Measurements from ENCODE around the gene FLAD1.
A peak's percentile ranks its signal among the peaks of the same experiment; 100 is the strongest.
"Not testable (repeated sequence)": the region's sequence is repeated elsewhere in the genome, so short reads cannot be mapped to it uniquely, and the experiment has no call there.

Gene FLAD1

GRCh38 chr1:154992721-154993571 is 9.8 kb downstream of the FLAD1 start:
- DNase-seq, result no peak

GRCh38 chr1:154993572-154994268 is 10.6 kb downstream of the FLAD1 start, which contains the start of gene LENEP:
Gene LENEP, plus strand, starts transcription at chr1:154993586. Its CDS starts 22 bp downstream, at chr1:154993608.
- DNase-seq, result no peak

GRCh38 chr1:154994269-154994587 is 11.1 kb downstream of the FLAD1 start:
- no peak for DNase-seq

GRCh38 chr1:154994591-154994990 is 11.4 kb downstream of the FLAD1 start:
- DNase-seq, result no peak

- not testable (repeated sequence) for DNase-seq
These were observed 12.3 kb downstream of the FLAD1 start for GRCh38 chr1:154995301-154995983.

- DNase-seq, result no peak
These were observed 14.0 kb downstream of the FLAD1 start for GRCh38 chr1:154996966-154997701.

GRCh38 chr1:154998201-154998780 is 15.1 kb downstream of the FLAD1 start:
- no peak for DNase-seq

- DNase-seq, result peak; percentile 39
These were observed 15.8 kb downstream of the FLAD1 start for GRCh38 chr1:154998818-154999570.

- DNase-seq, result no peak
These were observed 16.6 kb downstream of the FLAD1 start for GRCh38 chr1:154999571-155000410.

GRCh38 chr1:155000411-155000725 is 17.2 kb downstream of the FLAD1 start:
- DNase-seq, result no peak

- peak; percentile 73 for DNase-seq
These were observed 17.7 kb downstream of the FLAD1 start for GRCh38 chr1:155000726-155001424.

GRCh38 chr1:155001425-155001674 is 18.2 kb downstream of the FLAD1 start:
- DNase-seq, result no peak

GRCh38 chr1:155001675-155002463 is 18.7 kb downstream of the FLAD1 start:
- DNase-seq, result peak; percentile 97

GRCh38 chr1:155002464-155003226 is 19.5 kb downstream of the FLAD1 start, which contains the start of gene ZBTB7B:
Gene ZBTB7B, plus strand, starts transcription at chr1:155002802. Its CDS starts 11,859 bp downstream, at chr1:155014661.
- no peak for DNase-seq

GRCh38 chr1:155003227-155003765 is 20.2 kb downstream of the FLAD1 start:
- DNase-seq, result no peak

GRCh38 chr1:155003766-155004351 is 20.7 kb downstream of the FLAD1 start:
- DNase-seq, result no peak

- DNase-seq, result no peak
These were observed 21.4 kb downstream of the FLAD1 start for GRCh38 chr1:155004352-155005075.

Data from effector CD4-positive, alpha-beta T cell (primary cell).